ENCODE measurements around the gene CAPN8. TPM values are rescaled to one million over a fixed set of nuclear protein-coding genes. Genes with fewer than 3 reads are reported as not detected.

Gene CAPN8
- total RNA-seq, 1 experiment from 2014 or later, result 0.54 TPM

GRCh38 chr1:223496883-223497282 lies 168.6 kb downstream of the CAPN8 start:
- intact Hi-C loops (cut with micrococcal nuclease), result no loop called here
- no TSS peak for BruUV-seq (replicated peaks)
- Histone ChIP-seq H2AFZ (ENCODE audit: low read depth, low read length, poor library complexity, severe bottlenecking) (no peak overlapping the region), H3K36me3 (ENCODE audit: control insufficient read depth in 1 of 2, insufficient read depth in 2 of 2, low read length in 2 of 2) (no peaks in the 10 kb centered on the region), H3K27ac (ENCODE audit: low read depth, low read length) (no peak overlapping the region), H3K4me2 (ENCODE audit: low read length) (no peak overlapping the region), H3K9me2 (ENCODE audit: insufficient read depth) (no peaks in the 10 kb centered on the region), H3K4me3 (replicated peaks in 1 of 2; ENCODE audit: low read depth in 1 of 2, low read length in 2 of 2) (no peak overlapping the region), H3K79me2 (ENCODE audit: insufficient read depth, low read length) (no peaks in the 10 kb centered on the region), H3K4me1 (ENCODE audit: control insufficient read depth in 1 of 2, insufficient read depth in 2 of 2, low read length in 2 of 2) (peaks cover 3 to 14% of the 10 kb centered on the region in 2 experiments; a peak in 2 of 4 replicates), H3K27me3 (ENCODE audit: insufficient read depth, low read length) (no peaks in the 10 kb centered on the region), H3K9me3 (ENCODE audit: control insufficient read depth in 1 of 2, insufficient read depth in 1 of 2, low read depth in 1 of 2, low read length in 2 of 2) (no peaks in the 10 kb centered on the region), H3K9ac (ENCODE audit: low read length) (no peak overlapping the region), H4K20me1 (ENCODE audit: insufficient read depth) (no peaks in the 10 kb centered on the region)
- ChIA-PET CTCF (no interaction called here), POLR2A (no interaction called here), RAD21 (ENCODE audit: low non-redundant PET in 1 of 2, low total read pairs in 2 of 2, uncharacterized antibody in 2 of 2, unreplicated experiment in 2 of 2) (no interaction called here)
- DNase-seq (ENCODE audit: low read depth, low spot score), result no peak
- ATAC-seq, result no peak
- TF ChIP-seq POLR2A (IDR thresholded peaks at IDR 0.05; ENCODE audit: borderline replicate concordance, extremely low read depth, insufficient read depth, insufficient read length) (no peak), JUND (IDR thresholded peaks at IDR 0.05) (no peak), FOSL1 (IDR thresholded peaks at IDR 0.05; ENCODE audit: low read depth) (no peak), ZNF274 (IDR thresholded peaks at IDR 0.05; ENCODE audit: low read depth, low read length) (no peak), SIN3A (IDR thresholded peaks at IDR 0.05; ENCODE audit: low read depth) (no peak), SP1 (IDR thresholded peaks at IDR 0.05; ENCODE audit: low read depth) (no peak), ZBTB33 (IDR thresholded peaks at IDR 0.05; ENCODE audit: extremely low read depth, insufficient replicate concordance, low read length) (no peak), ATF3 (IDR thresholded peaks at IDR 0.05) (no peak), ZFX (IDR thresholded peaks at IDR 0.05) (no peak), POLR2AphosphoS5 (IDR thresholded peaks at IDR 0.05; ENCODE audit: low read depth, low read length) (no peak), EZH2 (IDR thresholded peaks at IDR 0.05) (no peak), CBX3 (IDR thresholded peaks at IDR 0.05; ENCODE audit: low read depth) (no peak), MAX (IDR thresholded peaks at IDR 0.05) (no peak), CEBPB (IDR thresholded peaks at IDR 0.05; ENCODE audit: low read depth) (no peak), SRF (IDR thresholded peaks at IDR 0.05; ENCODE audit: low read depth) (no peak), RAD21 (IDR thresholded peaks at IDR 0.05; ENCODE audit: low read depth) (no peak), EZH2phosphoT487 (IDR thresholded peaks at IDR 0.05; ENCODE audit: borderline replicate concordance) (no peak)
